ENCODE results near the gene CBLN4. TPM values are rescaled to one million over a fixed set of nuclear protein-coding genes. Genes with fewer than 3 reads are reported as not detected.

CBLN4 gene
- total RNA-seq, 4 donors from 2014 or later = not detected

- ATAC-seq (no peak), DNase-seq (no peak)
- no peak overlapping the region for H3K4me3 ChIP-seq
- H3K4me1 ChIP-seq = no peaks in the 10 kb centered on the region
- no peak for TF ChIP-seq POLR2A (IDR thresholded peaks at IDR 0.05)
- TF ChIP-seq, protein P1, sequence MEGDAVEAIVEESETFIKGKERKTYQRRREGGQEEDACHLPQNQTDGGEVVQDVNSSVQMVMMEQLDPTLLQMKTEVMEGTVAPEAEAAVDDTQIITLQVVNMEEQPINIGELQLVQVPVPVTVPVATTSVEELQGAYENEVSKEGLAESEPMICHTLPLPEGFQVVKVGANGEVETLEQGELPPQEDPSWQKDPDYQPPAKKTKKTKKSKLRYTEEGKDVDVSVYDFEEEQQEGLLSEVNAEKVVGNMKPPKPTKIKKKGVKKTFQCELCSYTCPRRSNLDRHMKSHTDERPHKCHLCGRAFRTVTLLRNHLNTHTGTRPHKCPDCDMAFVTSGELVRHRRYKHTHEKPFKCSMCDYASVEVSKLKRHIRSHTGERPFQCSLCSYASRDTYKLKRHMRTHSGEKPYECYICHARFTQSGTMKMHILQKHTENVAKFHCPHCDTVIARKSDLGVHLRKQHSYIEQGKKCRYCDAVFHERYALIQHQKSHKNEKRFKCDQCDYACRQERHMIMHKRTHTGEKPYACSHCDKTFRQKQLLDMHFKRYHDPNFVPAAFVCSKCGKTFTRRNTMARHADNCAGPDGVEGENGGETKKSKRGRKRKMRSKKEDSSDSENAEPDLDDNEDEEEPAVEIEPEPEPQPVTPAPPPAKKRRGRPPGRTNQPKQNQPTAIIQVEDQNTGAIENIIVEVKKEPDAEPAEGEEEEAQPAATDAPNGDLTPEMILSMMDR (IDR thresholded peaks at IDR 0.05 in 4 of 5, conservative IDR thresholded peaks at IDR 0.05 in 1 of 5) = no peak
- no peak overlapping the region for H3K27ac ChIP-seq
- intact Hi-C loops (cut with DNase I; ENCODE audit: low total_unique reads) = no loop called here
- H3K27me3 ChIP-seq = peaks cover 31 to 42% (median 32%) of the 10 kb centered on the region in 3 donors
- no peaks in the 10 kb centered on the region for H3K9me3 ChIP-seq
- H3K36me3 ChIP-seq = no peaks in the 10 kb centered on the region
- in situ Hi-C loops (cut with MboI; ENCODE audit: low sequenced_read_pairs in 4 of 4) = no loop called here
These were observed 2.2 kb downstream of the CBLN4 start for GRCh38 chr20:56002908-56003800.

- Histone ChIP-seq H3K27me3 (peaks cover 31 to 42% (median 32%) of the 10 kb centered on the region in 3 donors), H3K9me3 (no peaks in the 10 kb centered on the region), H3K4me3 (no peak overlapping the region), H3K27ac (no peak overlapping the region), H3K36me3 (no peaks in the 10 kb centered on the region), H3K4me1 (no peaks in the 10 kb centered on the region)
- ATAC-seq = no peak
- in situ Hi-C loops (cut with MboI; ENCODE audit: low sequenced_read_pairs in 4 of 4) (no loop called here), intact Hi-C loops (cut with DNase I; ENCODE audit: low total_unique reads) (no loop called here)
- no peak for DNase-seq
- TF ChIP-seq POLR2A (IDR thresholded peaks at IDR 0.05) = no peak
- TF ChIP-seq, protein P1 (IDR thresholded peaks at IDR 0.05 in 4 of 5, conservative IDR thresholded peaks at IDR 0.05 in 1 of 5) = no peak
These were observed 3.4 kb downstream of the CBLN4 start for GRCh38 chr20:56001890-56002289.

DNA sequence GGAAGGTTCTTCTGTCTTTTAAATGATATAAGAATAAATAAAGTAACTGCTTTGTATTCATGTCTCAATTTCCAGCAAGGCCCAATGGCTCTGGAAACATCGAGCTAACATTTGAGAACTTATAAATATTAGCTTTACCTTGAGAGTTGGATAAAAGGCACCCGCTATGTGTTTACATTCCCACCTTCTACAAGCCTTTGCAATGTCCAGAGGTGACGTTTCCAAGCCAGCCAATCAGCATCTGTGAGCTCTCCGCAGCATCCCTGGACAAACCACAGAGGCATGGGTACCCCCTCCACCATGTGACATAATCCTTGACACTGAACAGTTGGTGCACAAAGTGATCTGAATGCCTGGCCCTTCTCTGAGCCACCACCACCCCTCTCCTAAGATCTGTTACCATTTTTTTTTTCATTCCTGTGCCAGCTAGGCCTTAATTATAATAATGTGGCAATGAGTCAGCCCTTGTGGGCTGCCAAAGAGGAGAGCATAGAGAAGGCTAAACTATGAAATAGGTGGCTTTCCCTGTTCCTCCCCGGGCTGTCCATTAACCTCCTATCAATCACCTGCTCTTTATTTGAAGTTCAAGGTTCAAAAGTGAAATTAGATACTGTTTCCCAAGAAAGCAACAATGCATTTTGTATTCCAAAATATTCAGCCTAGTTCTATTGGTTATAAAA is 4.1 kb downstream of the CBLN4 start:
- Histone ChIP-seq H3K36me3 (no peaks in the 10 kb centered on the region), H3K4me3 (no peak overlapping the region), H3K9me3 (no peaks in the 10 kb centered on the region), H3K27me3 (peaks cover 31 to 40% (median 32%) of the 10 kb centered on the region in 3 donors), H3K27ac (no peak overlapping the region), H3K4me1 (no peaks in the 10 kb centered on the region)
- ATAC-seq = no peak
- TF ChIP-seq, protein P1 (IDR thresholded peaks at IDR 0.05 in 4 of 5, conservative IDR thresholded peaks at IDR 0.05 in 1 of 5) = no peak
- TF ChIP-seq POLR2A (IDR thresholded peaks at IDR 0.05) = no peak
- intact Hi-C loops (cut with DNase I; ENCODE audit: low total_unique reads) (no loop called here), in situ Hi-C loops (cut with MboI; ENCODE audit: low sequenced_read_pairs in 4 of 4) (no loop called here)
- DNase-seq = no peak

DNA sequence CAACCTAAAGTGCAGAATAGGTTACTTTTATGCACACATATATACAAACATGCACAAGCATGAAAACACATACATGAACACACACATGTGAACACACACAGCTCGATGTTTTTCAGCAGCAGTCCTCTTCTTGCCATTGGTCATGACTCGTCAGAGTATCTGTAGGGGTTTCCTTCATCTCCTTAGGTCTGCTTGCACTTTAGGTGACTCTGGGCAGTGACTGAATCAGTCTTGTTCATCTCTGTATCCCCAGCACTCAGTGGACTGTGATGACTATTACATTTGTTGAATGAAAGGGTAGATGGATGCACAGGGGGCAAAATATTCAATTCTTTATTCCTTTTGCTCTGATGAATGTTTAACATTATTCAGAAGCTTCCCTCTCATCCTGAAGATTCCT is 26.8 kb downstream of the CBLN4 start:
- Histone ChIP-seq H3K36me3 (no peaks in the 10 kb centered on the region), H3K27me3 (no peaks in the 10 kb centered on the region), H3K4me1 (no peaks in the 10 kb centered on the region), H3K4me3 (no peak overlapping the region), H3K9me3 (no peaks in the 10 kb centered on the region), H3K27ac (no peak overlapping the region)
- DNase-seq (no peak), ATAC-seq (no peak)
- in situ Hi-C loops (cut with MboI; ENCODE audit: low sequenced_read_pairs in 4 of 4) (no loop called here), intact Hi-C loops (cut with DNase I; ENCODE audit: low total_unique reads) (no loop called here)
- TF ChIP-seq, protein P1 (IDR thresholded peaks at IDR 0.05 in 4 of 5, conservative IDR thresholded peaks at IDR 0.05 in 1 of 5) = no peak
- no peak for TF ChIP-seq POLR2A (IDR thresholded peaks at IDR 0.05)

Measured in gastrocnemius medialis (tissue), 4 donors.